ENCODE measurements around the gene ANKMY1.

ANKMY1 gene

GRCh38 chr2:240469740-240470139 lies 88.0 kb downstream of the ANKMY1 start:
- H2AFZ ChIP-seq (ENCODE audit: low read length) = no peak overlapping the region
- no peaks in the 10 kb centered on the region for H3K27me3 ChIP-seq (ENCODE audit: insufficient read depth, low read length, poor library complexity, severe bottlenecking)
- no peaks in the 10 kb centered on the region for H4K20me1 ChIP-seq (ENCODE audit: insufficient read depth, low read length, poor library complexity, severe bottlenecking)
- no peaks in the 10 kb centered on the region for H3F3A ChIP-seq (ENCODE audit: low read depth)
- no peaks in the 10 kb centered on the region for H3K4me1 ChIP-seq (ENCODE audit: insufficient read depth, low read length, poor library complexity, severe bottlenecking)
- H3K4me3 ChIP-seq (ENCODE audit: low read length, poor library complexity, severe bottlenecking) = no peak overlapping the region
- H3K9ac ChIP-seq (ENCODE audit: low read depth, low read length, poor library complexity, severe bottlenecking) = no peak overlapping the region
- no peaks in the 10 kb centered on the region for H3K79me2 ChIP-seq (ENCODE audit: insufficient read depth, low read length)
- TF ChIP-seq EZH2phosphoT487 (IDR thresholded peaks at IDR 0.05; ENCODE audit: borderline replicate concordance) (no peak), CTCF (conservative IDR thresholded peaks at IDR 0.05; ENCODE audit: low read length) (no peak)
- H3K36me3 ChIP-seq (ENCODE audit: insufficient read depth, low read length) = no peaks in the 10 kb centered on the region
- no peaks in the 10 kb centered on the region for H3K9me2 ChIP-seq (replicated peaks; ENCODE audit: low read depth, low read length)
- H3K9me3 ChIP-seq (ENCODE audit: insufficient read depth, low read depth, low read length) = no peaks in the 10 kb centered on the region
- H3K4me2 ChIP-seq (ENCODE audit: low read depth, low read length, poor library complexity, severe bottlenecking) = no peak overlapping the region

- no peak overlapping the region for H3K9ac ChIP-seq (ENCODE audit: low read depth, low read length, poor library complexity, severe bottlenecking)
- H3K4me1 ChIP-seq (ENCODE audit: insufficient read depth, low read length, poor library complexity, severe bottlenecking) = no peaks in the 10 kb centered on the region
- no peaks in the 10 kb centered on the region for H3K27me3 ChIP-seq (ENCODE audit: insufficient read depth, low read length, poor library complexity, severe bottlenecking)
- TF ChIP-seq EZH2phosphoT487 (IDR thresholded peaks at IDR 0.05; ENCODE audit: borderline replicate concordance) (no peak), CTCF (conservative IDR thresholded peaks at IDR 0.05; ENCODE audit: low read length) (no peak)
- H3F3A ChIP-seq (ENCODE audit: low read depth) = no peaks in the 10 kb centered on the region
- H3K79me2 ChIP-seq (ENCODE audit: insufficient read depth, low read length) = no peaks in the 10 kb centered on the region
- peaks cover 4% of the 10 kb centered on the region; the same call in 1 of the 2 replicates for H3K36me3 ChIP-seq (ENCODE audit: insufficient read depth, low read length)
- H2AFZ ChIP-seq (ENCODE audit: low read length) = no peak overlapping the region
- H3K9me2 ChIP-seq (replicated peaks; ENCODE audit: low read depth, low read length) = no peaks in the 10 kb centered on the region
- H3K4me2 ChIP-seq (ENCODE audit: low read depth, low read length, poor library complexity, severe bottlenecking) = no peak overlapping the region
- no peak overlapping the region for H3K4me3 ChIP-seq (ENCODE audit: low read length, poor library complexity, severe bottlenecking)
- H3K9me3 ChIP-seq (ENCODE audit: insufficient read depth, low read depth, low read length) = no peaks in the 10 kb centered on the region
- no peaks in the 10 kb centered on the region for H4K20me1 ChIP-seq (ENCODE audit: insufficient read depth, low read length, poor library complexity, severe bottlenecking)
These were observed 88.5 kb downstream of the ANKMY1 start for GRCh38 chr2:240469239-240469636.

- no peaks in the 10 kb centered on the region for H3F3A ChIP-seq (ENCODE audit: low read depth)
- no peak for TF ChIP-seq EZH2phosphoT487 (IDR thresholded peaks at IDR 0.05; ENCODE audit: borderline replicate concordance)
- no peaks in the 10 kb centered on the region for H4K20me1 ChIP-seq (ENCODE audit: insufficient read depth, low read length, poor library complexity, severe bottlenecking)
- no peaks in the 10 kb centered on the region for H3K27me3 ChIP-seq (ENCODE audit: insufficient read depth, low read length, poor library complexity, severe bottlenecking)
- H2AFZ ChIP-seq (ENCODE audit: low read length) = no peak overlapping the region
- H3K9ac ChIP-seq (ENCODE audit: low read depth, low read length, poor library complexity, severe bottlenecking) = no peak overlapping the region
- no peaks in the 10 kb centered on the region for H3K9me3 ChIP-seq (ENCODE audit: insufficient read depth, low read depth, low read length)
- no peaks in the 10 kb centered on the region for H3K4me1 ChIP-seq (ENCODE audit: insufficient read depth, low read length, poor library complexity, severe bottlenecking)
- H3K79me2 ChIP-seq (ENCODE audit: insufficient read depth, low read length) = no peaks in the 10 kb centered on the region
- no peak overlapping the region for H3K4me2 ChIP-seq (ENCODE audit: low read depth, low read length, poor library complexity, severe bottlenecking)
- peaks cover 10% of the 10 kb centered on the region; the same call in 1 of the 2 replicates for H3K36me3 ChIP-seq (ENCODE audit: insufficient read depth, low read length)
- no peaks in the 10 kb centered on the region for H3K9me2 ChIP-seq (replicated peaks; ENCODE audit: low read depth, low read length)
- H3K4me3 ChIP-seq (ENCODE audit: low read length, poor library complexity, severe bottlenecking) = no peak overlapping the region
These were observed 89.2 kb downstream of the ANKMY1 start for GRCh38 chr2:240468303-240469238.
